ENCODE results near the gene GINS3. TPM values are rescaled to one million over a fixed set of nuclear protein-coding genes. Genes with fewer than 3 reads are reported as not detected.
A peak's percentile ranks its signal among the peaks of the same experiment; 100 is the strongest.

Gene GINS3
- total RNA-seq, 2 donors from 2014 or later = 11.8 to 21.6 TPM

DNA sequence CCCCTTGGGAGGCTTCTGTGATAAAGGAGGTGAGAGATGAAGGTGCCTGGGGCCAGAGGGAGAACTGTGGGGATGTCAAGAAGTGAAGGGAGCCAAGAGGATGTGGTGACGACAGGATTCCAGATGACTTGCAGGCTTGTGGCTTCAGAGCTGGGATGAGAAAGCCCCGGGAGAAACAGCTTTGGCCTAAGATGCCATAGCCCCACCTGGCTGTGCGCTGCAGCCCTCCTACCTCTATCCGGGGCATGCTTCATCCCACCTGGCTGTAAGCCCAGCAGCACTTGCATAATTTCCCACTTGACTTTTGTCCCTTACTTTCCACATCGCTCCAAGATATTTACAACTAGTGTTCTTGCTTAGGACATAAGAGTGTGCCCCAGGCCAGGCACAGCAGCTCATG is 29.3 kb downstream of the GINS3 start:
- peaks cover 18 to 25% of the 10 kb centered on the region in 2 donors for H3K27me3 Mint-ChIP-seq
- no peaks in the 10 kb centered on the region for H3K36me3 Mint-ChIP-seq
- ATAC-seq (no peak), DNase-seq (ENCODE audit: low spot score) (no peak)
- H3K4me3 Mint-ChIP-seq = no peak overlapping the region
- no peaks in the 10 kb centered on the region for H3K9me3 Mint-ChIP-seq
- no peak overlapping the region for H3K27ac Mint-ChIP-seq
- H3K4me1 Mint-ChIP-seq (ENCODE audit: low read depth in 2 of 2) = peaks cover 20% of the 10 kb centered on the region in 2 donors

DNA sequence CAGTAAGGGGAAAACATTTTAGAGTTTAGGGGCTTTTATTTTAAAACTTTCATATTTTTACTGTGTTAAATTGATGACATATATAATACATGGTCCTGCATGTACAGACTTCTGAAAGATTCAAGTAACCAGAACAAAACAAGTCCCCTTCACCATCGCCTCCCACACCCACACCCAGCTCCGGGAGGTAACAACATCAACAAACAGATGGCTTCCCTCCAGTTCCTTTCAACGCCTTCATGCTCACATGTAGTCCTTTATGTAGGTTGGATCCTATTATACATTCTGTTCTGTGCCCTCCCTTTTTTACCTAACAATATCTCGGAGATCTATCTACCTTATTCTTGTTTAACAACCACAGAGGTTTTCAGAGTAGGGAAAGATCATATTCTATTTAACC is 30.5 kb downstream of the GINS3 start:
- Mint-ChIP-seq H3K36me3 (no peaks in the 10 kb centered on the region), H3K4me1 (ENCODE audit: low read depth in 2 of 2) (peaks cover 24 to 26% of the 10 kb centered on the region in 2 donors), H3K27ac (peak overlapping the region in 1 of 2 donors; percentile 6), H3K4me3 (no peak overlapping the region), H3K9me3 (no peaks in the 10 kb centered on the region), H3K27me3 (peaks cover 17 to 31% of the 10 kb centered on the region in 2 donors)
- no peak for ATAC-seq
- no peak for DNase-seq (ENCODE audit: low spot score)

DNA sequence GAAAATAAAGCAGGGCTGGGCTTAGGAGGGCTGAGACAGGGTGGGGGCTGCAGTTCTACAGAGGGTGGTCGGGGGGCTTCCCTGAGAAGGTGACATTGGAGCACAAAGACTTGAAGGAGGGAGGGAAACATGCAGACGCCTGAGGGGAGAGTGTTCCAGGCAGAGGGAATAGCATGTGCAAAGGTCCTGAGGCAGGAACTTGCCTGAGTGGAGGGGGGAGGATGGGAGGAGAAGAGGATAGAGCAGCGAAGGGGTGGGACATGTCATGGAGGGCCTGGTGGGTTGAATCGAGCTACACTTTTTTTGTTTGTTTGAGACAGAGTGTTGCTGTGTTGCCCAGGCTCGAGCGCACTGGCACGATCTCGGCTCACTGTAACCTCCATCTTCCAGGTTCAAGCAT is 33.0 kb downstream of the GINS3 start:
- no peaks in the 10 kb centered on the region for H3K36me3 Mint-ChIP-seq
- no peak overlapping the region for H3K4me3 Mint-ChIP-seq
- no peak overlapping the region for H3K27ac Mint-ChIP-seq
- no peaks in the 10 kb centered on the region for H3K9me3 Mint-ChIP-seq
- ATAC-seq = no peak
- no peak for DNase-seq (ENCODE audit: low spot score)
- peaks cover 19 to 20% of the 10 kb centered on the region in 2 donors for H3K4me1 Mint-ChIP-seq (ENCODE audit: low read depth in 2 of 2)
- peaks cover 19 to 36% of the 10 kb centered on the region in 2 donors for H3K27me3 Mint-ChIP-seq

DNA sequence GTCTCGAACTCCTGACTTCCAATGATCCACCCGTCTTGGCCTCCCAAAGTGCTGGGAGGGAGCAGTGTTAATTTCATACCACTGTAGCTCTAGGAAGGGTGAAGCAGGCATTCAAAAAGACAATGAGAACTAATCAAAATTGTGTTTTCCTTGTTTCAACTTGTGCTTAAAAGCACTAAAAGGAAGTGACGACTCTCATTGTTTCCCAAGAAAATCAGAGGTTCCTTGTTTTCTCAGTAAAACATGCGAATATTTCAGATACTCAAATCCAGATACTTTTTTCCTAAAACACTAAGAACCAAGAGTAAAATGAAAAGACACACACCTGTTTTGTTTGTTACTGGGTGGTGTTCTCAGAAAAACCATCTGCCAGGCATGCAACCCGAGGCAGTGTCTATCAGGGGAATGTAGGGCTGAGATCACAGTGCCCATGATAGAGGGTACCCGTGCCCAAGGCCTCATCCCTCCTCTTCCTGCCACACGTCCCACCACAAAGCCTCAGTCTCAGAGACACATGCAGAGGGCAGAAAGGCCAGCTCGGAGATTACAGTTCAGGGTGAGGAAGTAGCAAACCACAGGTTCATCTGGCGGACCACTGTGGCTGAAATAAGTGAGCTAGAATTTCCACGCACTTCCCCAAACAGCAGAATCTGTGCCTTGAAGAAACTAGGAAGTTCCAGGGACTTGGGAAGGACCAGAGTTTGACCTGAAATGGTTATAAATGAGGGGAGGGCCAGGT is 33.7 kb downstream of the GINS3 start:
- Mint-ChIP-seq H3K36me3 (no peaks in the 10 kb centered on the region), H3K27ac (no peak overlapping the region)

DNA sequence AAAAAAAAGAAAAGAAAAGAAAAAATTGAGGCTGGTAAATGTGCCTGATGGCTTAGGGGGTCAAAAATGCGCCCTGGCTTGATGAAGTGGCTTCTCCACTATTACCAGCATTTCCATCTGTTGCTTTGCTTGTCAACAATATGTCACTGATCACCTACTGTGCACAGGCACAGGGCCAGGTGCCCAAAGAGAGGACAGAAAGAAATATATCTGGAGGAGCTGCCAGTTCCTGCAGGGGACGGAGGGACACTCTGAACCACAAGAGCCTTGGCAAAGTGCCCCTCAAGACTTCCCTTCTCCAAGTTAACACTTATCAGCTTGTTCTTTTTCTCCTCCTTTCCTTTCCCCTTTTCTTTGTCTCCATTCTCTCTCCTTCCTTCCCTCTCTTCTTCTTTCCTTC is 34.7 kb downstream of the GINS3 start:
- H3K27me3 Mint-ChIP-seq = peaks cover 15 to 28% of the 10 kb centered on the region in 2 donors
- no peaks in the 10 kb centered on the region for H3K9me3 Mint-ChIP-seq
- H3K4me3 Mint-ChIP-seq = peak overlapping the region; percentile 18
- no peaks in the 10 kb centered on the region for H3K36me3 Mint-ChIP-seq
- ATAC-seq (no peak), DNase-seq (ENCODE audit: low spot score) (no peak)
- peaks cover 19 to 20% of the 10 kb centered on the region in 2 donors for H3K4me1 Mint-ChIP-seq (ENCODE audit: low read depth in 2 of 2)
- H3K27ac Mint-ChIP-seq = peak overlapping the region in 1 of 2 donors; percentile 3

More for the DNA sequence above, 33.7 kb downstream of the GINS3 start:
- Mint-ChIP-seq H3K9me3 (no peaks in the 10 kb centered on the region), H3K4me1 (ENCODE audit: low read depth in 2 of 2) (peaks cover 19 to 20% of the 10 kb centered on the region in 2 donors), H3K27me3 (peaks cover 15 to 30% of the 10 kb centered on the region in 2 donors), H3K4me3 (peak overlapping the region; percentile 48)
- no peak for DNase-seq (ENCODE audit: low spot score)
- ATAC-seq = peak; percentile 73 to 85

DNA sequence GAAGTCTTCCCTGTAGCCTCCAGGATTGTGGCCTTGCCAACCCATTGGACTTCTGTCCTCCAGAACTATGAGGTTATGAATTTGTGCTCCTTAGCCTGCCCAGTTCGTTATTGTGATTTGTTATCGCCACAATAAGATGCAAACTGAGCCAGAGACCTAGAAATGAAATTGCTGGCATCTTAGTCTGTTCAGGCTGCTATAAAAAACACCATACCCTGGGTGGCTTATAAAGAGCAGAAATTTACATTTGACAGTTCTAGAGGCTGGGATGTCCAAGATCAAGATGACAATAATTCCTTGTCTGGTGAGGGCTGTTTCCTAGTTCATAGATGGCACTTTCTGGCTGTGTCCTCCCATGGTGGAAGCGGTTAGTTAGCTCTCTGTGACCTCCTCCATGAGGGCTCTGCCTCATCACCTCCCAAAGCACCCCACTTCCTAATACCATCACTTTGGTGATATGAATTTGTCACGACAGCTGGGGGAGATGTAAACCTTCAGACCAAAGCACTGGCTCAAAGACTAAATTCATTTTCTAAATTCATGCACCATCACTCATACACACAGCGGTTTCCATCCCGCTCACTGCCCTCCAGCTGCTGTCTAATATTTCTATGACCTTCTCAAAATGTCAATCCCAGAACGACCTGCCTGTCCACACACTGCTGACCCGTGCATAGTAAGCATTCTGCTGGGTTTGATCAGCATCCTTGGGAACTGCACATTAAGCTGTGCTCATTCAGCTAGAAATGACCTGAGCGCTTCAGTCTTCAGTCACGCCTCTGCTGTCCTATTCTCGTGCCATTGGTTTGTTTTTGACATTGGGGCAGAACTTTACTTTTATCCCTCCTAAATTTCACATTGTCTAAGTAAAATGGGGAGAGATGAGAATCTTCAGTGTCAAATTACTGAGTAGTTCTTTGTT is 36.6 kb downstream of the GINS3 start:
- Mint-ChIP-seq H3K27ac (no peak overlapping the region), H3K27me3 (peaks cover 10 to 18% of the 10 kb centered on the region in 2 donors), H3K4me3 (no peak overlapping the region), H3K36me3 (no peaks in the 10 kb centered on the region), H3K4me1 (ENCODE audit: low read depth in 2 of 2) (peaks cover 19 to 20% of the 10 kb centered on the region in 2 donors), H3K9me3 (no peaks in the 10 kb centered on the region)
- DNase-seq (ENCODE audit: low spot score) (no peak), ATAC-seq (no peak)

DNA sequence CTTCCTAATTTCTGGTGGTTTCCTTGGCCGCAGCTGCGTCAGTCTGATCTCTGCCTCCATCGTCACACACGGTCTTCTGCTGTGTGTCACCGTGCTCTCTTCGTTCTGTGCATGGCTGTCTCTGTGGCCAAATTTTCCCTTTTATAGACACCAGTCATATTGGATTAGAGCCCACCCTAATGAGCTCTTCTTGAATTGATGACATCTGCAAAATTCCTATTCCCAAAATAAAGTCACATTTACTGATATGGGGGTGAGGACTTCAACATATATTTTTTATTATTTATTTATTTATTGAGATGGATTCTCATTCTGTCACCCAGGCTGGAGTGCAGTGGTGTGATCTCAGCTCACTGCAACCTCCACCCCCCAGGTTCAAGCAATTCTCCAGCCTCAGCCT is 38.4 kb downstream of the GINS3 start:
- Mint-ChIP-seq H3K4me1 (ENCODE audit: low read depth in 2 of 2) (peaks cover 10 to 13% of the 10 kb centered on the region in 2 donors), H3K9me3 (no peaks in the 10 kb centered on the region), H3K4me3 (no peak overlapping the region), H3K27me3 (peaks cover 5 to 18% of the 10 kb centered on the region in 2 donors), H3K36me3 (no peaks in the 10 kb centered on the region), H3K27ac (no peak overlapping the region)
- no peak for ATAC-seq
- DNase-seq (ENCODE audit: low spot score) = no peak

DNA sequence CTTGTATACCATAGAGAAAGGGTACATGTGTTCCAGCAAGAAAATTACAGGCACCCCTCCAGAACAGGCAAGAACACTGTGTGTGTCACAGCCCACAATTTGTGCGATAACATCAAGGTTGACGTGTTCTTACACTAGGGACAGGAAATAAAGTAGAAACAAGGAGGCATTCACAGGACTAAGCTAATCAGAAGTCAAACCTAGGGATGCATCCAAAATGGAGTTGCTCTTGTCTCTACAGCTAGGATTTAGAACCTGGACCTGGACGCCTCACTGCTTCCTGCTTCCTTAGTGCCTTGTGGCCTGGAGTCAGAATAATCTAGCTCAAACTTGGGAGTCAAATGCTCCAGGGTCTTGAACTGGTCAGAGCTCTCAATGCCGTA is 41.3 kb downstream of the GINS3 start:
- Mint-ChIP-seq H3K4me1 (ENCODE audit: low read depth in 2 of 2) (no peaks in the 10 kb centered on the region), H3K36me3 (no peaks in the 10 kb centered on the region), H3K4me3 (no peak overlapping the region), H3K27ac (no peak overlapping the region), H3K27me3 (peaks cover 0 to 5% of the 10 kb centered on the region in 2 donors), H3K9me3 (no peaks in the 10 kb centered on the region)
- no peak for DNase-seq (ENCODE audit: low spot score)
- ATAC-seq = no peak

DNA sequence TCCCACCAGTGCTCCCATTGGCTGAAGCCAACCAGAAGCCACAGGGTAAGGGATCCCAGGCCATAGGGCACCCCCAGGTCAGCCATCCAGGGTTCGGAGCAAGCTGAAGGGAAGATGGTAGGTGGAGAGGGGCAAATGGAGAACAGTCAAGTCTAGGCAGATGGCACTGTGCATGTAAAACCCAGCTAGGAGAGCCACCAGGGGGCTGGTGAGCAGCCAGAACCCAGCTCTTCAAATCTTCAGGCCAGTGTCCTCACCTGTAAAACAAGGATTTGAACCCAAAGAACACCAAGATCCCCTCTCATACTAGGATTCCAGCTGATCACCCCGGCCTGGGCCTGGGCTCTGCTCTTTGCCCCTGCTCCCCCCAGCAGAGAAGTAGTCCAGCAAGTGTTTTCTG is 43.5 kb downstream of the GINS3 start:
- Mint-ChIP-seq H3K27me3 (peaks cover 0 to 2% of the 10 kb centered on the region in 2 donors), H3K9me3 (no peaks in the 10 kb centered on the region), H3K36me3 (no peaks in the 10 kb centered on the region), H3K4me1 (ENCODE audit: low read depth in 2 of 2) (no peaks in the 10 kb centered on the region), H3K27ac (no peak overlapping the region), H3K4me3 (no peak overlapping the region)
- ATAC-seq (no peak), DNase-seq (ENCODE audit: low spot score) (no peak)

DNA sequence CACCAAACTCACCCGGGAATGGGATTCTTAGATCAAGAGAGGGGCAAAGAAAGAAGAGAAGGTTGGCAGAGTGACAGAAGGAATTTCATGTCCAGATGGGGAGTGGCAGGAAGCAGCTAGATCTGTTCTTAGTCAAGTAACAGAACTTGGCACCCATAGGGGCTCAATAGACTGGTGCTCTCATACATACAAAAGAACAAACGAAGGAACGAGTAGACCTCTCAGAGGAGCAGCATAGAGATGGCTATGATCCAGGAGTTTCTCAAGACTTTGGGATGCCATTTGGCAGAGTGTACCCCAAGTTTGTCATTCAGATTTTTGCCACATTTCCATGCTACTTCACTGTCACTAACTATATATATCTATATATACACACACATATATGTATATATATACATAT is 47.9 kb downstream of the GINS3 start:
- Mint-ChIP-seq H3K36me3 (no peaks in the 10 kb centered on the region), H3K9me3 (no peaks in the 10 kb centered on the region), H3K4me1 (ENCODE audit: low read depth in 2 of 2) (peaks cover 0 to 4% of the 10 kb centered on the region in 2 donors), H3K4me3 (no peak overlapping the region), H3K27ac (no peak overlapping the region), H3K27me3 (peaks cover 10 to 17% of the 10 kb centered on the region in 2 donors)
- ATAC-seq = no peak
- DNase-seq (ENCODE audit: low spot score) = no peak

DNA sequence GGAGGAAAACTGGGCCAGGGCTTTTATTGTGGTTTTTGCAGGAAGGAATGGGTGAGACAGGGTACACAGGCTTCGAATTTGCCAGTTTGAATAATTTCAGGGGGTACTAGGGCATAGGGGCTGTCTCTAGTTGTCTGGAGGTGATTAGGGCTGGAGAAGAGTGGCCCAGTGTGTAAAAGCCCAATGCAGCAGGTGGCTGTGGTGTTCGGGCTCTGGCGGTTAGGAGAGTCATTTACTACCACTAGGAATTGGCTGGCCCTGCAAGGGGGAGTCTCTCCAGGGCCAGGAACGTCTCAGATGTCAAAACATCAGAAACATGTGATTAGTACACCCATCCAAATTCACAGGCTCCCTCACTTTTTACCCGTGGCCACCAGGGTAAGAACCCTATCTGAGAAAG is 50.3 kb downstream of the GINS3 start:
- Mint-ChIP-seq H3K4me3 (no peak overlapping the region), H3K27me3 (peaks cover 10 to 17% of the 10 kb centered on the region in 2 donors), H3K4me1 (ENCODE audit: low read depth in 2 of 2) (peaks cover 0 to 4% of the 10 kb centered on the region in 2 donors), H3K27ac (no peak overlapping the region), H3K36me3 (no peaks in the 10 kb centered on the region), H3K9me3 (no peaks in the 10 kb centered on the region)
- DNase-seq (ENCODE audit: low spot score) (no peak), ATAC-seq (no peak)

DNA sequence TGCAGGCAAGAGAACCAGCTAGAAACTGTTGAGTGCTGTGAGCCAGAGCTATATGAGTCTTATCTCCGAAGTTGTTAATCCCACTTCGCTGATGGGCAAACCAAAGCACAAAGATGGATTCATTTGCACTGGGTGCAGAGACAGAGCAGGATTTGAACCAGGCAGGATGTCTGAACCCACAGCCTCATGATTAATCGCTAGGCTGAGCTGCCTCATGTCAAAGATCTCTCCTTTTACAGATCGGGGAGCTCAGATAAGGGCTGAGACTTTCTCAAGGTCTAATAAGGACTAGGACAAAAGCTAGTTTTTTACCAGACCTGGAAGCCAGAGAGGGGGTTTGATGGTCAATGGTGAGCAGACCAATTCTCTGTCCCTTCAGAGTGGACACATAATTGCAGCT is 51.5 kb downstream of the GINS3 start:
- H3K27ac Mint-ChIP-seq = no peak overlapping the region
- no peaks in the 10 kb centered on the region for H3K9me3 Mint-ChIP-seq

DNA sequence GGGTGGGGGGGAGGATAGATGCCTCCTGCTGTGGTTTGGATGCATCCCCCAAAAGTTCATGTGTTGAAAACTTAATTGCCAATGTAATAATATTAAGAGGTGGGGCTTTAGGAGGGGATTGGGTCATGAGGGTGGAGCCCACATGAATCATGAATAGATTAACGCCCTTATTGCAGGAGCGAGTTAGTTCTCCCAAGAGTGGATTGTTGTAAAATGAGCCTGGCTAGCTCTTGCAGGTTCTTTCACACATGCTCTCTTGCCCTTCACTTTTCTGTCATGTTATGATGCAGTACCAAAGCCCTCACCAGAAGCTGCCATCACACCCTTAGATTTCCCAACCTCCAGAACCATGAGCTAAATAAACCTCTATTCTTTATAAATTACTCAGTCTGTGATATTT is 52.0 kb downstream of the GINS3 start:
- Mint-ChIP-seq H3K36me3 (no peaks in the 10 kb centered on the region), H3K4me3 (no peak overlapping the region), H3K27ac (no peak overlapping the region), H3K27me3 (peaks cover 13 to 17% of the 10 kb centered on the region in 2 donors), H3K9me3 (no peaks in the 10 kb centered on the region), H3K4me1 (ENCODE audit: low read depth in 2 of 2) (peaks cover 5 to 9% of the 10 kb centered on the region in 2 donors)
- no peak for ATAC-seq
- no peak for DNase-seq (ENCODE audit: low spot score)

More for the DNA sequence above, 51.5 kb downstream of the GINS3 start:
- H3K4me1 Mint-ChIP-seq (ENCODE audit: low read depth in 2 of 2) = peaks cover under 1 to 4% of the 10 kb centered on the region in 2 donors
- H3K27me3 Mint-ChIP-seq = peaks cover 13 to 17% of the 10 kb centered on the region in 2 donors
- no peaks in the 10 kb centered on the region for H3K36me3 Mint-ChIP-seq
- ATAC-seq (no peak), DNase-seq (ENCODE audit: low spot score) (no peak)
- no peak overlapping the region for H3K4me3 Mint-ChIP-seq

DNA sequence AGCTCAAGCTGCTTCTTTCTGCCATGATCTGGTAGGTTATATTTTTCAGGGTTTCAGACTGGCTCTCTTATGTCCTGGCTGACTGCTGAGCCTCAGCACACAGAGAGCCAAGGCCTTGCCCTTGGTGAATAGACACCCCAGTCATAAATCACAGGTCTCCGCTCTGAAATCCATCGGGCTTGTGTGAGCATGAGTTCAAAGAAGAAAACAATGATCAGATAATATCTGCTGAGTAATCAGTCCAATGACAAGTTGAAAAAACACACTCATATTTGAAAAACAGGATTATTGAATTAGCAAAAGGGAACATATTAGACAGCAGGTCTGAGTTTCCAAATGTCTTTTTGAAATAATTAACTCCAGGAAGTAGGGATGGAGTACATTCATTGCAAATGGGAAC is 56.6 kb downstream of the GINS3 start:
- DNase-seq (ENCODE audit: low spot score) (no peak), ATAC-seq (no peak)
- Mint-ChIP-seq H3K36me3 (no peaks in the 10 kb centered on the region), H3K9me3 (no peaks in the 10 kb centered on the region), H3K4me3 (no peak overlapping the region), H3K4me1 (ENCODE audit: low read depth in 2 of 2) (peaks cover 14 to 20% of the 10 kb centered on the region in 2 donors), H3K27ac (no peak overlapping the region), H3K27me3 (peaks cover 6 to 7% of the 10 kb centered on the region in 2 donors)
